ENCODE results near the gene WWC2.

GRCh38 chr4:183297675-183298074 lies 198.6 kb downstream of the WWC2 start:
- no peak for TF ChIP-seq EP300 (IDR thresholded peaks at IDR 0.05)
- no peak for TF ChIP-seq CTCF (IDR thresholded peaks at IDR 0.05)
